Gastrocnemius medialis (tissue), 4 donors: ENCODE measurements around the gene MFSD11.

Source experiments
- POLR2A ChIP-seq, 2 donors: fragments of 450-650 bp; IDR thresholded peaks; one replicate each; pipeline ENCODE4 v1.6.1; 2017; ENCODE audit warnings: antibody characterized with exemption in 2 of 2, mild to moderate bottlenecking in 2 of 2, moderate library complexity in 2 of 2
- TF ChIP-seq, protein P1 (sequence below), 5 experiments: fragments of 450-650 bp in 3 of 5; fragments of 200-600 bp in 2 of 5; sonication (generic) in 2 of 5; IDR thresholded peaks in 4 of 5; conservative IDR thresholded peaks in 1 of 5; 1 replicate in 4 of 5; 2 replicates in 1 of 5; pipeline ENCODE4 v1.5.1; 2016 to 2019; ENCODE audit warnings: antibody characterized with exemption in 5 of 5, mild to moderate bottlenecking in 3 of 5, moderate library complexity in 3 of 5

DNA sequence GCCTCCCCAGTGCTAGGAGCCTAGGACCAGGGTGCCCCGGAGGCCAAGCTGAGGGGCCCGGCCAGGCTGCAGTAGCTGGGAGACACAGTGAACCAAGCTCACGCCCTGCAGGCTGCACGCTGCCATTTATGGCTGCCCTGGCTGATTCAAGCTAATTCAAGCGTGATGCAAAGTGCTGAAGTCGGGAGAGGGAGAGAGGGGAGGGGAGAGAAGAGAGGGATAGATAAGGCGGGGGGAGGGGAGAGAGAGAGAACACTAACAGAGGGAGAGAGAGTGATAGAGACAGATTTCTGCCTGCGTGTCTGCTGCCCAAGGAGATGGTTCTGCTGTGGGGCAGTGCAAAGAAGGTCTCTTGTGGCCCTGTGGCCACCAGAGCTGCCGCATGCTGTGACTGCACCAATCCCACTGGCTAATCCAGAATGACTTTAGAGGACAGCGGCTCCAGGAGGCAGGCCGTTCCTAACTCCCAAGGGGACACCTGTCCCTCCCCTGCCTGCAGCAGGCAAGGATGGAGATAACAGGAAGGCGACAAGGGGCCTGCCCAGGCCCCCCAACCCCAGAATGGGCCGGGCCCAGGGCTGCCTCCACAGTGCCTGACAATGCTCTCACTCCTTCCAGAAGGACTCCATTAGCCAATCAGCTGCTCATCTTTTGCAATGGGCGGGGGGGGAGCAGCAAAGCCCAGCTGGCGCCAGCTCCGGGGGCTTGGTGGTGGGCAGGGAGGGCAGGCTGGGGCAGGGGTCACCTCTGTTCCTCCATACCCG, 40.0 kb upstream of the MFSD11 start:
- TF ChIP-seq, protein P1, sequence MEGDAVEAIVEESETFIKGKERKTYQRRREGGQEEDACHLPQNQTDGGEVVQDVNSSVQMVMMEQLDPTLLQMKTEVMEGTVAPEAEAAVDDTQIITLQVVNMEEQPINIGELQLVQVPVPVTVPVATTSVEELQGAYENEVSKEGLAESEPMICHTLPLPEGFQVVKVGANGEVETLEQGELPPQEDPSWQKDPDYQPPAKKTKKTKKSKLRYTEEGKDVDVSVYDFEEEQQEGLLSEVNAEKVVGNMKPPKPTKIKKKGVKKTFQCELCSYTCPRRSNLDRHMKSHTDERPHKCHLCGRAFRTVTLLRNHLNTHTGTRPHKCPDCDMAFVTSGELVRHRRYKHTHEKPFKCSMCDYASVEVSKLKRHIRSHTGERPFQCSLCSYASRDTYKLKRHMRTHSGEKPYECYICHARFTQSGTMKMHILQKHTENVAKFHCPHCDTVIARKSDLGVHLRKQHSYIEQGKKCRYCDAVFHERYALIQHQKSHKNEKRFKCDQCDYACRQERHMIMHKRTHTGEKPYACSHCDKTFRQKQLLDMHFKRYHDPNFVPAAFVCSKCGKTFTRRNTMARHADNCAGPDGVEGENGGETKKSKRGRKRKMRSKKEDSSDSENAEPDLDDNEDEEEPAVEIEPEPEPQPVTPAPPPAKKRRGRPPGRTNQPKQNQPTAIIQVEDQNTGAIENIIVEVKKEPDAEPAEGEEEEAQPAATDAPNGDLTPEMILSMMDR (IDR thresholded peaks at IDR 0.05 in 4 of 5, conservative IDR thresholded peaks at IDR 0.05 in 1 of 5) = no peak
- no peak for TF ChIP-seq POLR2A (IDR thresholded peaks at IDR 0.05)
